H1 (cell line): ENCODE data around the gene FGF19. TPM values are rescaled to one million over a fixed set of nuclear protein-coding genes. Genes with fewer than 3 reads are reported as not detected.

Source experiments
- CTCF ChIA-PET: fragments of 300-600 bp; sonication (Branson Sonifier 250); formaldehyde crosslinking; loops from one replicate; lab custom pipeline; 2021; ENCODE audit not compliant: partially characterized antibody; lab: Charles Lee
- POLR2A ChIA-PET: fragments of 300-600 bp; sonication (Branson Sonifier 250); formaldehyde crosslinking; loops from one replicate; lab custom pipeline; 2021; ENCODE audit warnings: inconsistent platforms; ENCODE audit not compliant: partially characterized antibody; lab: Charles Lee
- DNase-seq, 2 experiments: peaks; one replicate each; pipeline versions ENCODE4 v3.0.0 to v3.0.0-alpha.2; 2010 to 2022; ENCODE audit warnings: low spot score in 2 of 2, low read depth in 1 of 2, mixed read lengths in 1 of 2
- FAIRE-seq: peaks from 2 replicates; lab custom pipeline; 2011; peaks lifted over from hg19 to GRCh38; lab: Jason Lieb, UNC
- H2AFZ ChIP-seq: 2 replicates; pipeline ENCODE4 v1.8.1; 2012; ENCODE audit warnings: low read length, inconsistent platforms
- H2AK5ac ChIP-seq: 2 replicates; pipeline ENCODE4 v1.6.1; 2013; ENCODE audit warnings: low read depth, low read length
- H2BK120ac ChIP-seq: replicated peaks from 2 replicates; pipeline ENCODE3; 2013; ENCODE audit warnings: low read depth, low read length, inconsistent platforms
- H2BK12ac ChIP-seq: 2 replicates; pipeline ENCODE4 v1.6.1; 2013; ENCODE audit warnings: low read depth, low read length
- H2BK15ac ChIP-seq: 2 replicates; pipeline ENCODE4 v1.6.1; 2013; ENCODE audit warnings: low read length
- H2BK20ac ChIP-seq: 2 replicates; pipeline ENCODE4 v1.6.1; 2013; ENCODE audit warnings: low read length
- H2BK5ac ChIP-seq: 2 replicates; pipeline ENCODE4 v1.6.1; 2013; ENCODE audit warnings: low read depth, low read length
- H3K14ac ChIP-seq: 2 replicates; pipeline ENCODE4 v1.6.1; 2013; ENCODE audit warnings: inconsistent platforms; ENCODE audit not compliant: insufficient read length
- H3K18ac ChIP-seq: 2 replicates; pipeline ENCODE4 v1.6.1; 2013; ENCODE audit warnings: low read length; ENCODE audit errors: extremely low read depth
- H3K23ac ChIP-seq: 2 replicates; pipeline ENCODE4 v1.6.1; 2013; ENCODE audit warnings: inconsistent platforms; ENCODE audit not compliant: insufficient read length
- H3K23me2 ChIP-seq: 2 replicates; pipeline ENCODE4 v1.6.1; 2013; ENCODE audit warnings: low read depth, low read length
- H3K27ac ChIP-seq: 2 replicates; pipeline ENCODE4 v1.6.1; 2011; ENCODE audit warnings: low read depth, low read length, inconsistent platforms
- H3K27me3 ChIP-seq, 4 experiments: replicated peaks in 1 of 4; 1 replicate in 1 of 4; 2 replicates in 3 of 4; pipeline versions ENCODE4 v1.6.1 to v1.8.1; 2011 to 2013; ENCODE audit warnings: low read length in 3 of 4, mild to moderate bottlenecking in 3 of 4, inconsistent platforms in 2 of 4, mixed read lengths in 2 of 4, moderate library complexity in 1 of 4; ENCODE audit not compliant: control insufficient read depth in 3 of 4, insufficient read depth in 3 of 4; ENCODE audit errors: extremely low read depth in 1 of 4
- H3K36me3 ChIP-seq, 4 experiments: 2 replicates each; pipeline versions ENCODE4 v1.6.1 to v1.8.1; 2011 to 2013; ENCODE audit warnings: mild to moderate bottlenecking in 4 of 4, low read length in 3 of 4, moderate library complexity in 2 of 4, control low read depth in 1 of 4, inconsistent platforms in 1 of 4; ENCODE audit not compliant: insufficient read depth in 4 of 4, control insufficient read depth in 2 of 4
- H3K4ac ChIP-seq: replicated peaks from 2 replicates; pipeline ENCODE3; 2013; ENCODE audit warnings: low read length, low read depth, mixed read lengths, inconsistent platforms; ENCODE audit not compliant: insufficient read length
- H3K4me1 ChIP-seq, 4 experiments: replicated peaks in 1 of 4; 1 replicate in 1 of 4; 2 replicates in 3 of 4; pipeline versions ENCODE4 v1.6.1 to v1.8.1; 2011 to 2013; ENCODE audit warnings: low read length in 3 of 4, inconsistent platforms in 2 of 4, mixed read lengths in 1 of 4; ENCODE audit not compliant: insufficient read depth in 4 of 4, control insufficient read depth in 3 of 4
- H3K4me2 ChIP-seq, 2 experiments: 2 replicates each; pipeline versions ENCODE4 v1.6.1 to v1.8.1; 2011 to 2013; ENCODE audit warnings: low read depth in 2 of 2, low read length in 2 of 2, control low read depth in 1 of 2, inconsistent platforms in 1 of 2, mild to moderate bottlenecking in 1 of 2; ENCODE audit not compliant: insufficient read depth in 1 of 2
- H3K4me3 ChIP-seq, 4 experiments: fragments of 200-600, 300-600 bp in 1 of 4; sonication (generic), shearing (Covaris generic), sonication (Bioruptor Twin) in 1 of 4; 2 replicates each; pipeline versions ENCODE4 v1.5.1 to v1.8.1; 2011 to 2016; ENCODE audit warnings: low read length in 4 of 4, low read depth in 3 of 4, control low read depth in 2 of 4, inconsistent platforms in 2 of 4, mild to moderate bottlenecking in 2 of 4, mixed read lengths in 1 of 4, moderate library complexity in 1 of 4; ENCODE audit not compliant: insufficient read depth in 2 of 4; ENCODE audit errors: extremely low read depth in 1 of 4
- H3K56ac ChIP-seq: replicated peaks from 2 replicates; pipeline ENCODE3; 2013; ENCODE audit warnings: low read depth, mild to moderate bottlenecking, mixed read lengths, low read length, inconsistent platforms; ENCODE audit not compliant: insufficient read length
- H3K79me1 ChIP-seq: 2 replicates; pipeline ENCODE4 v1.6.1; 2013; ENCODE audit warnings: low read depth, low read length, control low read depth
- H3K79me2 ChIP-seq, 2 experiments: 2 replicates each; pipeline versions ENCODE4 v1.6.1 to v1.8.1; 2012 to 2013; ENCODE audit warnings: low read length in 2 of 2, mild to moderate bottlenecking in 2 of 2, inconsistent platforms in 1 of 2; ENCODE audit not compliant: insufficient read depth in 2 of 2, control insufficient read depth in 1 of 2
- H3K9ac ChIP-seq, 4 experiments: replicated peaks in 1 of 4; 1 replicate in 1 of 4; 2 replicates in 3 of 4; pipeline versions ENCODE4 v1.6.1 to v1.8.1; 2011 to 2013; ENCODE audit warnings: low read depth in 3 of 4, low read length in 3 of 4, control low read depth in 2 of 4, mild to moderate bottlenecking in 2 of 4, moderate library complexity in 2 of 4, inconsistent platforms in 1 of 4; ENCODE audit errors: extremely low read depth in 1 of 4
- H3K9me3 ChIP-seq, 2 experiments: 2 replicates each; pipeline versions ENCODE4 v1.6.1 to v1.8.1; 2012 to 2013; ENCODE audit warnings: mild to moderate bottlenecking in 2 of 2, moderate library complexity in 2 of 2, control low read depth in 1 of 2, inconsistent platforms in 1 of 2, low read depth in 1 of 2, low read length in 1 of 2, mixed read lengths in 1 of 2; ENCODE audit not compliant: insufficient read depth in 2 of 2
- H4K20me1 ChIP-seq, 2 experiments: replicated peaks in 1 of 2; 2 replicates each; pipeline versions ENCODE3 to v1.8.1; 2011 to 2013; ENCODE audit warnings: inconsistent platforms in 2 of 2, low read length in 2 of 2, mild to moderate bottlenecking in 1 of 2; ENCODE audit not compliant: insufficient read depth in 2 of 2, control insufficient read depth in 1 of 2
- H4K5ac ChIP-seq: 2 replicates; pipeline ENCODE4 v1.6.1; 2013; ENCODE audit warnings: low read length, low read depth, mixed read lengths, inconsistent platforms; ENCODE audit not compliant: insufficient read length
- H4K8ac ChIP-seq: 2 replicates; pipeline ENCODE4 v1.8.0; 2013; ENCODE audit warnings: mild to moderate bottlenecking, moderate library complexity, low read length, inconsistent platforms; ENCODE audit not compliant: insufficient read depth; ENCODE audit errors: extremely low read depth
- H4K91ac ChIP-seq: replicated peaks from 2 replicates; pipeline ENCODE3; 2013; ENCODE audit warnings: low read length, mixed read lengths, inconsistent platforms; ENCODE audit not compliant: insufficient read length
- CREB1 ChIP-seq: IDR thresholded peaks from 2 replicates; pipeline ENCODE4 v1.6.1; 2012; ENCODE audit warnings: inconsistent platforms
- EP300 ChIP-seq, 2 experiments: IDR thresholded peaks; 1 replicate in 1 of 2; 2 replicates in 1 of 2; pipeline ENCODE4 v1.6.1; 2011 to 2012; ENCODE audit warnings: low read depth in 2 of 2, low read length in 2 of 2, mild to moderate bottlenecking in 2 of 2, borderline replicate concordance in 1 of 2, inconsistent platforms in 1 of 2, moderate library complexity in 1 of 2
- KDM4A ChIP-seq: IDR thresholded peaks from one replicate; pipeline ENCODE4 v1.7.1; 2012; ENCODE audit warnings: low read depth, mild to moderate bottlenecking, moderate library complexity, low read length, inconsistent platforms; ENCODE audit not compliant: severe bottlenecking
- MAFK ChIP-seq: IDR thresholded peaks from 2 replicates; pipeline ENCODE4 v1.6.1; 2012; ENCODE audit warnings: low read depth, mild to moderate bottlenecking, improper control_type of control experiment, low read length
- MAX ChIP-seq: IDR thresholded peaks from 2 replicates; pipeline ENCODE4 v1.6.1; 2012; ENCODE audit warnings: inconsistent platforms
- POLR2A ChIP-seq, 2 experiments: IDR thresholded peaks; 1 replicate in 1 of 2; 2 replicates in 1 of 2; pipeline ENCODE4 v1.6.1; 2011; ENCODE audit warnings: low read depth in 2 of 2, low read length in 2 of 2, mild to moderate bottlenecking in 2 of 2; ENCODE audit errors: control extremely low read depth in 1 of 2
- ZNF274 ChIP-seq: IDR thresholded peaks from 2 replicates; pipeline ENCODE4 v1.7.0; 2012; ENCODE audit warnings: low read length, borderline replicate concordance; ENCODE audit errors: extremely low read depth
- WGBS, 2 experiments: shearing (Covaris generic) in 1 of 2; methylation state at CpG; one replicate each; pipeline versions ENCODE4 v1.1.6 to v1.1.7; 2013 to 2015; ENCODE audit warnings: low lambda C conversion rate in 2 of 2, mixed read lengths in 2 of 2, inconsistent platforms in 1 of 2, low coverage in 1 of 2, missing lambda C conversion rate in 1 of 2; ENCODE audit not compliant: insufficient replicate concordance in 2 of 2, insufficient coverage in 1 of 2, insufficient read length in 1 of 2; ENCODE audit errors: extremely low coverage in 1 of 2, missing lambda C conversion rate in 1 of 2; 5-methylcytosine and 5-hydroxymethylcytosine counted together
- polyA plus RNA-seq, 7 experiments: library from polyadenylated mRNA; depleted of rRNA in 3 of 7; stranded (reverse) in 5 of 7; unstranded in 2 of 7; fragments of >200 nt in 5 of 7; fragments of 200-250 nt in 2 of 7; gene quantifications; 1 replicate in 5 of 7; 2 replicates in 1 of 7; 4 replicates in 1 of 7; pipeline versions ENCODE4 v1.2.1 to v1.2.3, GENCODE V29; 2011 to 2013; ENCODE audit warnings: missing spikeins in 2 of 7, mixed read lengths in 2 of 7
- total RNA-seq: library from RNA; stranded (reverse); fragmentation: NEBNext Ultra II Directional; extraction: Animal tissue kit (Norgen Biotek cat#: 25700); gene quantifications from 2 replicates; pipeline ENCODE4 v1.2.1, GENCODE V29; 2021
- TF ChIP-seq, protein P1 (sequence below), 3 experiments: IDR thresholded peaks; 1 replicate in 2 of 3; 2 replicates in 1 of 3; pipeline versions ENCODE4 v1.5.1 to v1.6.1; 2011; ENCODE audit warnings: low read length in 3 of 3, mild to moderate bottlenecking in 3 of 3, inconsistent platforms in 2 of 3, low read depth in 1 of 3, moderate library complexity in 1 of 3; ENCODE audit not compliant: insufficient read depth in 1 of 3; ENCODE audit errors: control extremely low read depth in 1 of 3

Gene FGF19
- total and polyA plus RNA-seq, 2 of the 8 experiments (the other 6 are each of a cell fraction or from before 2014, with no cell fraction given): 9.6 to 14.8 TPM

DNA sequence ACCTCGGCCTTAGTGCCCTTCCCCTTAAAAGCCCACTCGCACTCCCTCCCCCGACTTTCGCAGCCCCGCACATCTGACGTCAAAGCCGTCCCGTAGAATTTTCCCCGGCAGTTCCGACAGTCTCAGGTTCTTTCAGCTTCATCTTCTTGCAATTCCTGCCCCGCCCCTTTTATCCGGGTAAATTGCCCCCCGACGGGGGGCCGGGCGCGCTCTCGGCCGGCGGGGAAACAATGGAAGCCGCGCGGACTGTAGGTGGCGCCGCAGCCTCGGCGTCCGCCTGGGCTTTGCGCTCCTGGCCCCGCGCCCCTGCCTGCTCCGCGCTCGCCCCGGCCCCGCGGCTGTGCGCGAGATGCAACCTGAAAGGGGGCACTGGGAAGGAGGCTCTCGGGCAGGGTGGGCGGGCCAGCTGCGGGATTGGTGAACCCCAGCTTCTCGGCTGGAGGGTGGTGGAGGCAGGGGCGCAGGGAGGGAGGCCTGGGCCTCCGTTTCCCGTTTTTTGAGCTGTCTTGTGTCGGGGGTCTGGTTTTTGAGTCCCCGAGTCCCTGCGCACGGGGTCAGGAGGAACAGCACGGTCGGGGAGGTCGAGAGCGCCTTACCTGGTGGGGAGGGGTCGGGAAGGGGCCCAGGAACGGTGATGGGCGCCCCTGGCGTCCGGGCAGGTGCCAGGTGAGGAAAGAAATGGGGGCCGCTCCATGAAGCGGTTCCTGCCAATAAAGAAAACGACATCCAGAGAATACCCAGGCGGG, 859 bp upstream of the FGF19 start:
- Histone ChIP-seq H4K5ac (peak overlapping the region; percentile 5), H2BK12ac (no peak overlapping the region), H4K20me1 (peaks cover 0 to 1% of the 10 kb centered on the region in 2 experiments), H3K14ac (no peak overlapping the region), H4K91ac (peak overlapping the region; percentile 32), H3K4ac (no peak overlapping the region), H3K4me2 (peak overlapping the region; percentile 52 to 91), H3K79me2 (no peaks in the 10 kb centered on the region), H3K9me3 (no peaks in the 10 kb centered on the region), H3K23ac (no peak overlapping the region), H2BK120ac (no peak overlapping the region), H2BK5ac (no peak overlapping the region; the same call in 1 of the 2 replicates), H3K36me3 (no peaks in the 10 kb centered on the region), H3K23me2 (peaks cover 5% of the 10 kb centered on the region; the same call in 1 of the 2 replicates), H4K8ac (peak overlapping the region; percentile 57), H2BK15ac (no peak overlapping the region), H3K9ac (no peak overlapping the region; a peak in 1 of 7 replicates), H3K4me1 (peaks cover 11 to 36% (median 24%) of the 10 kb centered on the region in 4 experiments), H3K4me3 (peak overlapping the region; percentile 37 to 78 (median 62)), H3K27me3 (peaks cover 0 to 26% (median 17%) of the 10 kb centered on the region in 4 experiments; a peak in 5 of 7 replicates), H3K56ac (peak overlapping the region; percentile 33), H2BK20ac (no peak overlapping the region), H2AK5ac (no peak overlapping the region), H3K27ac (0 out of 2 replicates have a peak overlapping the region, but pooled peaks have one; percentile 44), H2AFZ (0 out of 2 replicates have a peak overlapping the region, but pooled peaks have one; percentile 25), H3K18ac (no peak overlapping the region; the same call in 1 of the 2 replicates), H3K79me1 (no peaks in the 10 kb centered on the region)
- FAIRE-seq (no peak), DNase-seq (peak in 1 of 2 experiments; percentile 96)
- POLR2A ChIA-PET: interaction anchor here (0.6 to 1.8 kb wide), 14 partner anchors 8 to 304 kb away, joined by 3 to 6 read pairs (median 4); partner anchors contain the start of gene LTO1
- WGBS, 2 experiments: 1% methylated on average over 39 of the region's 63 CpGs; no CpG with 5 or more reads in 1 of the 2 experiments
- CTCF ChIA-PET: interaction anchor here (0.6 to 2.7 kb wide), 21 partner anchors 11 to 271 kb away, joined by 3 to 13 read pairs (median 4); partner anchors contain the start of gene FGF4
- TF ChIP-seq, protein P1, sequence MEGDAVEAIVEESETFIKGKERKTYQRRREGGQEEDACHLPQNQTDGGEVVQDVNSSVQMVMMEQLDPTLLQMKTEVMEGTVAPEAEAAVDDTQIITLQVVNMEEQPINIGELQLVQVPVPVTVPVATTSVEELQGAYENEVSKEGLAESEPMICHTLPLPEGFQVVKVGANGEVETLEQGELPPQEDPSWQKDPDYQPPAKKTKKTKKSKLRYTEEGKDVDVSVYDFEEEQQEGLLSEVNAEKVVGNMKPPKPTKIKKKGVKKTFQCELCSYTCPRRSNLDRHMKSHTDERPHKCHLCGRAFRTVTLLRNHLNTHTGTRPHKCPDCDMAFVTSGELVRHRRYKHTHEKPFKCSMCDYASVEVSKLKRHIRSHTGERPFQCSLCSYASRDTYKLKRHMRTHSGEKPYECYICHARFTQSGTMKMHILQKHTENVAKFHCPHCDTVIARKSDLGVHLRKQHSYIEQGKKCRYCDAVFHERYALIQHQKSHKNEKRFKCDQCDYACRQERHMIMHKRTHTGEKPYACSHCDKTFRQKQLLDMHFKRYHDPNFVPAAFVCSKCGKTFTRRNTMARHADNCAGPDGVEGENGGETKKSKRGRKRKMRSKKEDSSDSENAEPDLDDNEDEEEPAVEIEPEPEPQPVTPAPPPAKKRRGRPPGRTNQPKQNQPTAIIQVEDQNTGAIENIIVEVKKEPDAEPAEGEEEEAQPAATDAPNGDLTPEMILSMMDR (IDR thresholded peaks at IDR 0.05; ENCODE audit: control extremely low read depth in 1 of 3, insufficient read depth in 1 of 3, low read depth in 1 of 3, low read length in 3 of 3): peak; percentile 63 to 76 (median 75)
- TF ChIP-seq MAX (no peak), KDM4A (peak; percentile 27), ZNF274 (no peak), CREB1 (peak; percentile 64), MAFK (no peak), EP300 (IDR thresholded peaks at IDR 0.05; ENCODE audit: borderline replicate concordance in 1 of 2, low read depth in 2 of 2, low read length in 2 of 2) (no peak), POLR2A (IDR thresholded peaks at IDR 0.05; ENCODE audit: control extremely low read depth in 1 of 2, low read depth in 2 of 2, low read length in 2 of 2) (no peak)
